Right forelimb (tissue), 1 donor: ENCODE results near the gene TTC7B.
"Not testable (repeated sequence)": the region's sequence is repeated elsewhere in the genome, so short reads cannot be mapped to it uniquely, and the experiment has no call there.

Experiments used
- DNase-seq: peaks from one replicate; pipeline ENCODE4 v3.0.0-alpha.2; 2018

TTC7B gene, protein sequence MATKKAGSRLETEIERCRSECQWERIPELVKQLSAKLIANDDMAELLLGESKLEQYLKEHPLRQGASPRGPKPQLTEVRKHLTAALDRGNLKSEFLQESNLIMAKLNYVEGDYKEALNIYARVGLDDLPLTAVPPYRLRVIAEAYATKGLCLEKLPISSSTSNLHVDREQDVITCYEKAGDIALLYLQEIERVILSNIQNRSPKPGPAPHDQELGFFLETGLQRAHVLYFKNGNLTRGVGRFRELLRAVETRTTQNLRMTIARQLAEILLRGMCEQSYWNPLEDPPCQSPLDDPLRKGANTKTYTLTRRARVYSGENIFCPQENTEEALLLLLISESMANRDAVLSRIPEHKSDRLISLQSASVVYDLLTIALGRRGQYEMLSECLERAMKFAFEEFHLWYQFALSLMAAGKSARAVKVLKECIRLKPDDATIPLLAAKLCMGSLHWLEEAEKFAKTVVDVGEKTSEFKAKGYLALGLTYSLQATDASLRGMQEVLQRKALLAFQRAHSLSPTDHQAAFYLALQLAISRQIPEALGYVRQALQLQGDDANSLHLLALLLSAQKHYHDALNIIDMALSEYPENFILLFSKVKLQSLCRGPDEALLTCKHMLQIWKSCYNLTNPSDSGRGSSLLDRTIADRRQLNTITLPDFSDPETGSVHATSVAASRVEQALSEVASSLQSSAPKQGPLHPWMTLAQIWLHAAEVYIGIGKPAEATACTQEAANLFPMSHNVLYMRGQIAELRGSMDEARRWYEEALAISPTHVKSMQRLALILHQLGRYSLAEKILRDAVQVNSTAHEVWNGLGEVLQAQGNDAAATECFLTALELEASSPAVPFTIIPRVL

DNA sequence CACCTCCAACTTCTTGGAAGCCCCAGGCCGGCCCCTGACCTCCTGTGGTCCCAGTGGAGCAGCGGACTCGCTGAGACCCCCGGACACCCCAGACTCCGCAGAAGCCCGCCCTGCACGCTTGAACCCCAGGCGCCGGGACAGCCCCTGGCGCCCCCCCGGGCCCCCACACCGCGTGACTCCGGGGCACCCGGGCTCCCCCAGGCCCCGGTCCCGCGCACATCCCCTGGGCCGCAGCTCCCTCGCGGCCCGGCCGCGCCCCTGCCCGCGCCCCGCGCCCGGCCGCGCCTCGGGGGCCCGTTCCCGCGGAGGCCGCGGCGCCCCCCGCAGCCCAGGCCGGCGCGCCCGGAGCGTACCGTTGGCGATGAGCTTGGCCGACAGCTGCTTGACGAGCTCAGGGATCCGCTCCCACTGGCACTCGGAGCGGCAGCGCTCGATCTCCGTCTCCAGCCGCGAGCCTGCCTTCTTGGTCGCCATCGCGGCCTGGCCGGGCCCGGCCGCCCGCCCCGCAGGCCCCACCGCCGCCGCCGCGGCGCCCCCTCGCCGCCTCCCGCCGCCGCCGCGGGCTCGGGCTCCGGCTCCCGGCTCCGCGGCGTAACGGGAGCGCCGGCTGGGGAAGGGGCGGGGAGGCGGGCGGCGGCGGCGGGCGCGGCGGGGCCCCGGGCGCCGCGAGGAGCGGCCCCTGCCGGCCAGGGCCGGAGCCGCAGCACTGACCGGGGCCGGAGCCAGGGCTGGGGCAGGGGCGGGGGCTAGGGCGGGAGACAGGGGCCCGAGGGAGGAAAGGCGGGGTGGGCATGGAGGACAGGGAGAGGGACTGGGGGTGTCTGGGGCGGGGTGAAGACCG, at the start of gene TTC7B:
Gene TTC7B, minus strand, starts transcription at position 609 of the 841 bp plus-strand sequence. Its CDS starts 135 bp downstream, at position 474.
- DNase-seq = peak; percentile 71

DNA sequence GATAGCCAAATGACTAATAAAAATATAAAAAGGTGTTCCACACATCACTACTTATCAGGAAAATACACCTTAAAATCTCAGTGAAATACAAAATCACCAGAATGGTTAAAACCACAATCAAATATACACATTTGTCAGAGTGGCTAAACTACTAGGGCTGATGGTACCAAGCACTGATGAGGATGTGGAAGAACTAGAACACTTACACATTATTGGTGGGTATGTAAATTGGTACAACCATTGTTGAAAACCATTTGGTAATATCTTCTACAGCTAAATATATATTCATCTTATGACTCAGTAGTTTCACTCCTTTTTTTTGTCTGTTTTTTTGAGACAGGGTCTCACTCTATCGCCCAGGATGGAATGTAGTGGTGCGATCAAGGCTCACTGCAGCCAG, 48.5 kb upstream of the TTC7B start:
- no peak for DNase-seq

DNA sequence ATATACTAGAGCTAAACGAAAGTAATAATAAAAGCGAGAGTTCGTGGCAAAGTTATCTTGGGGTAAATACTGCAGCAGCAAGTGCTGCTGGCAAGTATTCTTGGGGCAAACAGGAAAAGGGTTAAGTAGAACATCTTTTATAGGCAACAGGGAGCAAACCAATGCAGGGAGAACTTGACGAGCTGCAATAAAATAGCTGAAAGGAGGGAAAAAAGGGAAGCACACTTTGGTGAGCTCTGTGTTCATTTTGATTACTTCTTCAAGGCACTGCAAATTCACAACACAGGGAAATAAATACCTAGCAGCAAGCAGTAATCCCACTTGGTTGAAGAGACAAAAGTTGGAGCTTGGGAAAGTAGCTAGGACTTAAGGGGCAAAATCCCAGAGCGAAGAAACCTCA, 42.3 kb upstream of the TTC7B start:
- no peak for DNase-seq

DNA sequence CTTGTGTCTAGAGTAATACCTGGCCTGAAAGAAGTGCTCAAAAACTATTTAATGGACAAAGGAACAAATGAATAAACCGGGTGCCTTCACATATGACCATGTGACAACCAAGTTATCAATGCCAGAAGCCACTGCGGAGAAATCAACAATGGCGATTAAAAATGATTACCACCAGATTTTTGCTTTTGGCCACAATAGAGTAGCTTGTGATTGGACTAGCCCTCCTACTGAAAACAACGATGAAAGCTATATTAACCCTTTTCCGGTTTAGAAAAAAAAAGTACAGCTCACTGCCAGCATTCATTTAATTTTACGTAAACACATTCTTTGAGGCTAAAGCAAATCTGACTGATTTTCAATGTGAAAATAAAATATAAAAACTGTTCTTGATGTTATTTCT, 41.6 kb upstream of the TTC7B start:
- no peak for DNase-seq

DNA sequence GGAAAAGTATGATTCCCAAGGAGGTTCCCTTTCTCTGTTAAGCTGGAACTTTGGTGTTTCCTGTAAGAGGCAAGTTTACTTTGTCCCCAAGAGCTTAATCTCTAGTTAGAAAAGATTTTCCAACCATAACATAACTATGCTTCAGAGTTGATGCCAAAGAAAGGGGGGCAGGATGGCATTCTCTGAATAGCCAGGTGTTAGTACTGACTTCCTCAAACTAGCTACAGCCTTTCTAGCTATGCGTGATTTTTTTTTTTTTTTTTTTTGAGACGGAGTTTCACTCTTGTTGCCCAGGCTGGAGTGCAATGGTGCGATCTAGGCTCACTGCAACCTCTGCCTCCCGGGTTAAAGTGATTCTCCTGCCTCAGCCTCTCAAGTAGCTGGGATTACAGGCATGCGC, 39.9 kb upstream of the TTC7B start:
- not testable (repeated sequence) for DNase-seq

DNA sequence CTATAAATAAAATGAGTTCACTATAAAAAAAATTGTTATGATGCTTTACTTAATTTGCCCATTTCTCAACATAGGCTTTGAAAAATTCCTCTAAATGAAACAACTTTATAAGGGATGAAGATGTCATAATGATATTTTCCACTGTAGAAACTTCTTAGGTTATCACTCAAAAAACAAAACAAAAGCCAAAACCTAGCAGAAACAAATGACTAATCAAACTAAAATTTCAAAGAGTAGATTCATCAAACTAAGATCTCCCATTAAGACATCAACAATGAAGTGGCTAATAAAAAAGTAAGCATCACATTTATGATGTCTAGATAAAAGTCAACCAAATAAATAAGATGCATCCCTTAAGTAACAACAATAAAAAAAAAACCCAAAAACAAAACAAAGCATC, 36.9 kb upstream of the TTC7B start:
- no peak for DNase-seq

DNA sequence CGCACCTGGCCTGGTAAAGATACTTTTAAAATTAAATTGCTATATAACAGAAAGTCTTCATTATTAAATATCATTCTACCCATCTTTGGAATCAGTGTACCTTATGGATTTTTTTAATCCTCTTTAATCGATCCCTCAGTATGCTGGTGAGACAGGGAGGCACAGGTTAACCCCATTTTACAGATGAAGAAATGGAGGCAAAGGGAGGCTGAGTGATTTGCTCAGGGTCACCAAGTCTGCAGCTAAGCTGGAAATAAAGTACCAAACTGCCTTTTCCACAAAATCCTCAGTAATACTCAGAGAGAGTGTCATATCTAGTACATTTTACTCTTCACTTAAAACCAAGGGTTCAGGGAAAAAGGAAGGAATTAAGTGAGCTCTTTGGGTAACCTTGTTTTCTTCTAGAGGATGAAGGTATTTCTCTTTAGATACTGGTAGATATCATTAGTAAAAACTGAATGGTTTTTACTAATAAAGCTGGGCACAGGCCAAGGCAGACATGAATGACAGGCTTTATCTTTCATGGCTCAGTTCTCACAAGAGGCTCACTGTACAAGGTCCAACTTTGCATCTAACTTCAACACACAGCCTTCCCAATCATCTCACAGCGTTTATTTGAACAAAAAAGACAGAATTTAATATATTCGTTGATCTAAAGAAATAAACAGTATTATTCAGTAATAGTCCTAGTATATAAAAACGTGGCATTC, 35.3 kb upstream of the TTC7B start:
- no peak for DNase-seq

DNA sequence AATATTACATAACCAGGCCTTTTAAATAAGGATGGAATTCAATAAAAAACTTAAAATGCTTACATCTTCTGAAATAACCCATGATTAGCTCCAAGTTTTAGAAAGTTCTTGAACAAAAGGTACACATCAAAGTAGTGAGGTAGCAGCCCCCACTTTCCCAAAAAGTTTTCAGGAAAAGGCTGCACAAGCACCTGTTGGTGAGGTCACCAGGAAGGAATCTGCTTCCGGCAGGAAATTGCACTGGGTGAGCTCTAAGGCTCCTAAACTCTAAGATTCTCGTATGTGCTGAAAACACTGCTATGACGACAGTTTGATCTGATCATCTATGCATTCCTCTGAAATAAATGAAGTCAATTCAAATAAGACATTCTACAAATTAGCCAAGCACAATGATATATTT, 34.3 kb upstream of the TTC7B start:
- DNase-seq = no peak

DNA sequence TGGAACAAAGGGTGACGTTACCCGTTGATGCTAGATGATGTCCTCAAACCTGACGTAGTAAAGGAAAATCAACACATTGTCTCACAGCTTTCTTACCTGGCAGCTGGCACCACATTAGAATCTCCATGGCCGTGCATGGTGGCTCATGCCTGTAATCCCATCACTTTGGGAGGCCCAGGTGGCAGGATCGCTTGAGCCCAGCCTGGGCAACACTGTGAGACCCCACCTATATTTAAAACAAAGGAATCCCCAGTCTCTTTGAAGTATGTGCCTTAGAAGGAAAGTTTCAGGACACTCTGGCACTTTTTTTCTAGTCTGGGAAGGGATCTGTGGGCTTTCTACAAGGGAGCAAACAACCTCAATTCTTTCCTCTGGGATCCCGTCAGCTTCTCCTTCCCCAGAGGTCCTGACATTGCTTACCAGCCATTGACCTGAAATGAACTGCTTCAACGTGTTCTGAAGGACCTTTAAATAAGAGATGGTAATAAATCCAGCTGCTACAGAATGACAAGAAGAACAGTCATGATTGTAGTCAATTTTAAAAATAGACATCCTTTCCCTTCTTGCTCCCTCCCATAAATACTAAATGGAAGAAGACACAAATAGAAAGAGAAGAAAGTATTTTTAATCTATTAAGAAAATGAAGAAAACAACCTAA, 33.7 kb upstream of the TTC7B start:
- DNase-seq = no peak

DNA sequence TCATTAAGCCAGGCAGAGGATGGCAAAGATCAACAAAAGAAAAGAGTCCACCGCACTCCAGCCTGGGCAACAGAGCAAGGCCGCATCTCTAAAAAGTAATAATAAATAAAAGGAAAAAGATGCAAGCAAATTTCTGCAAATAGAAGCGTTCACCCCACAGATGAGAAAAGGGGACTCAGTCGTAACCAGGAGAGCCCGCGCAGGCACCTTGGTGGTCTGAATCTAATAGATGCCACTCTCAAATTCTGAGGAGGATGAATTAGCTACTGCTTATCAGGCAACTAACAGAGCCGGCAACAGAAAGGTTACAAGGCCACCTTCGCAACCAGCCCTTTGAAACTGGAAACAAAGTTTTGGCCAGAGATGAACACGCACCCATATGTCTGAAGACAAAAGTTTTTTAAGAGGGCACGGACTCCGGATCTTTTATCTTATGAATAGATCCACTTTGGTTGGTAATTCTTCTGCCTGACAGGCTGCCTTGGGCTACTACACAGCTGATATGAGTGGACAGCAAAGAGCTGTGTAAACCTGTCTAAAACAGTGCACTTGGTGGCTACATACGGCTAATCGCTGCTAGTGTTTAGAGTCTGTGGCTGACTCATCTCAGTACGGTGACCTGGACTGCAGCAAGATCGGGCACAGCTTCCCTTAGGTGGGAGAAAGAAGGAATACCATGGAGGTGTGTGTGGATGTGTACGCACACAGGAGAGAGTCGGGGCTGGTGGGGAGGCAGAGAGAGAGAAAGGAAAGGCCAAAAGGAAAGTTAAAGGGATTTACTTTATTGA, 32.9 kb upstream of the TTC7B start:
- DNase-seq = no peak

DNA sequence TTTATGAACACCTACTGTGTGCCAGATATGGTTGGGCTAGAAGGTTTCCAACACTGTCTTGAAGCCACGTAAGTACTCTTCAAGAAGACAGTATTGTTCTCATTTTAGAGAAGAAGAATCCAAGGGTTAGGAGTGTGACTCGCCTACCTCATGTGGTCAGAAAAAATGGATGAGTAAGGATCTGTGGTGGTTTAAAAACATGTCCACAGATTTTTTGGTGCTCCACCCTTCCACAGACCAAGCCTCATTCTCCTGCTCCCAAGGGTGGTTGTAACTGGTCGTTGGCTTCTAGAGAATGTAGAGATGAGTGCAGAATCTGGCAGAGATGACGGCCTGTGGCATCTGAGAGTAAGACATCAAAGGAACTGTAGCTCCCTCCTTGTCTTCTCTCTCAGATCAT, 30.3 kb upstream of the TTC7B start:
- no peak for DNase-seq

DNA sequence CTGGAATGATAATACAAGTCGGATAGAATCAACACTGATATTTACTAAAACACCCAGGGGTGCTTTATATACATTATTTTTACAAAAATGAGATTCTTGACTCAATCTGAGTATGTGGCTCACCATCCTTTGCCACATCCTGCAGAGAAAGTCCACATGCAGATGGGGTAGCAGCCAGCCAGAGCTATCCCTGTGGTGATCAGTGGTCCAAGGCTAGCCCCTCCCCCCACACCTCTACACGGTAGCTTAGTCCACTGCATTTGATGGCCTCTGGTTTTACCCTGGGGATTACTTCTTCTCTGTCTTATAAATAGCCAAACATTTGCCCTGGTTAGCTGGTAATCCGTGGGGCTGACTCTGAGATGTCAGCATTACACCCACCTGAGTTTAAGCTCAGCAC, 28.1 kb upstream of the TTC7B start:
- DNase-seq = no peak

DNA sequence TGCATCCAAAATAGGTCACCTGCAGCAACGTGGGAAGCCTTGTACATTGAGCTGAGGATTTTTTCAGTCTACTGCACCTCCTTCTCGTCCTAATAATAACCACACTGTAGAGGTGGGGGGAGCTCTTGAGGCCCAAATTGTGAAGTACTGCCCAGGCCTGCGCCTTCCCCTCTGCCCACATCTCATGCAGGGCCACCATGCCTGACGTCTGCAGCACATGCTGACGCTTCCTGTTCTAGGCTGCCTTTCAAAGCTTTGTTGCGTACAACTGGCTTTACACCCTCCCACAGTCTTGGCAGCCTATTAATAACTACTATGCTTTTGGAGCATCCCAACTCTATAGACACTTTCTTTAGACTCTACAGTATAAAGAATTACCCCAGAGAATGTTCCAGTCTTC, 26.5 kb upstream of the TTC7B start:
- no peak for DNase-seq

DNA sequence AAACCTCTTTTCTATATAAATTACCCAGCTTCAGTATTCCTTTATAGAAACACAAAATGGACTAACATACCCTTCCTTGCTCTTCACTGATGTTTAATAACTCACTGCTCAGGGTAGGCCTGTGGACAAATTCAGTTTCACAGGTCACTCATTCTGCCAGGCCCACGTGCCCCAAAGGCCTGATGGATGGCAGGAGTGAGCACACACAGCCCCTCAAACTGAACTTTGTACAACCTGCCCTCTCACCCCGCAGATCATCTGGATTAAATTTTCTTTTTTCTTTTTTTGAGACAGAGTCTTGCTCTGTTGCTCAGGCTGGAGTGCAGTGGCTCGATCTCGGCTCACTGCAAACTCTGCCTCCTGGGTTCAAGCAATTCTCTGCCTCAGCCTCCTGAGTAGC, 24.4 kb upstream of the TTC7B start:
- DNase-seq = not testable (repeated sequence)

DNA sequence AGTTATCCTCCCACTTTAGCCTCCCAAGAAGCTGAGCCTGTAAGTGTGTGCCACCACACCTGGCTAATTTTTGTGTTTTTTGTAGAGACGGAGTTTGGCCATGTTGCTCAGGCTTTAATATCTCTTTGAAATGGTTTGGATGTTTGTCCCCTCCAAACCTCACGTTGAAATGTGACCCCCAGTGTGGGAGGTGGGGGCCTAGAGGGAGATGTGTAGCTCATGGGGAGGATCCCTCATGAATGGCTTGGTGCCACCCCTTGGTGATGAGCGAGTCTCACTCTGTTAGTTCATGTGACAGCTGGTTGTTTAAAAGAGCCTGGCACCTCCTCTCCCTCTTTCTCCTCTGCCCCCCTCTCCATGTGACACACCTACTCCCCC, 23.6 kb upstream of the TTC7B start:
- DNase-seq = no peak

DNA sequence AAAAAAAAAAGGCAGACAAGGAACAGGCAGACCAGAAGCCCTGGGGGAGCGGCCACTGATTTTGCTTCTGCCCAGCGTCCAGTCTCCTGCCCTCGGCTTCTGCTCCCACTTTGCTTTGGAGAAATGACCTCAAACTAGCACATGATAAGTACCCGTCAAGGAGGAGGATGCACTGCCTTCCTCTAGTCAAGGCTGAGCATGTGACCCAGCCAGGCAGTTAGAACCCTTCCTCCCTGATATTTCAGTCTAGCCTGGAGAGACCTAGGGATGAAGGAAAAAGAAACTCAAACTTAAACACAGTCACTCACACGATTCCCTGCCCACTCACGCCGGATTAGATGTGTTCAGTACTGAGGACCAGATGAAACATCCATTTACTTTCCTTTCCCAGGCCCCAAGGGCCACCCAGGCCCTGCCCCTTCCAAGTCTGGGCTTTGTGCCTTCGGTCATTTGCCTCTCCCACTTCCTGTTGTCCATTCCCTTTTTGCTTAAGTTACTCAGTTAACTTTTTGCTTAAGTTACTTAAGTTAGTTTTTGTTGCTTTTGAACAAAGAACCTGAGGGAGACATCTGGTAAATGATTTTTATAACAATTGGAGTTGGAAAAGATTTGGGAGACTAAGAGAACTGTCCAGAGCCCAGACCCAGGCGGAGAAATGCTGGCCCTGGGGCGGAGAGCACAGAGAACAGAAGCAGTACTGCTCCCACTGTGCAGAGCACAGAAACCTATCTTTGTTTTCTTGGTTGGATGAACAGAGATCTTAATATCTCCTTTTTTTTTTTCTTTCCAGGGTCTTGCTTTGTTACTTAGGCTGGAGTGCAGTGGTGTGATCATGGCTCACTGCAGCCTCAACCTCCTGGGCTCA, 23.0 kb upstream of the TTC7B start:
- DNase-seq = peak; percentile 82

DNA sequence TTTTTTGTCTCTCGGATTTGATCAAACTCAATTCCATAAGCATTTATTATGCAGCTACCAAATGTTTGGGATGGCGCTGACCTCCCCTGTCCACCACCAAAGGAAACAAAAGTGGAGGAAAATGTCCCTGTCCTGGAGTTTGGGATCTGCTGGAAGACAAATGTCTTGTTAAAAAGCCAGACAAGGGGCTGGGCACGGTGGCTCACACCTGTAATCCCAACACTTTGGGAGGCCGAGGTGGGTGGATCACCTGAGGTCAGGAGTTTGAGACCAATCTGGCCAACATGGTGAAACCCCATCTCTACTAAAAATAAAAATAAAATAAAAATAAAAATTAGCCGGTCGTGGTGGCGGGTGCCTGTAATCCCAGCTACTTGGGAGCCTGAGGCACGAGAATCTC, 22.3 kb upstream of the TTC7B start:
- not testable (repeated sequence) for DNase-seq

DNA sequence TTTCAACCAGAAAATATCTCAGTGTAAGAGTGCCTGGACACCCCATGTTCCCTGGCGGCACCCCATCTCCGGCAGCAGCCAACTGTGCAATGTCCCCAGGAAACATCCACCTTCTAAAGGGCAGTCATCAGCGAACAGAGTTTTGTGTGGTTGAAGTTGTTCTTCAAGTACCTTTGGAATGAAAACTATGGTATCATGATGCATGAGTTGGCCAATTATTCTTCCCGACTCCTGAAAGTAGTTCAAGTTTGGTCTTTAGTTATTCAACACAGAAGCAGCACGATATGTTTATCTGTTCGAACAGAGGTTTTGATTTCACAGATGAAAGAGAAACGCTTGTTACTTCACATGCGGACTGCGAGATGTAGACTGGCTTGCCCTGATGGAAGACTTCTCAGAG, 21.1 kb upstream of the TTC7B start:
- DNase-seq = no peak

DNA sequence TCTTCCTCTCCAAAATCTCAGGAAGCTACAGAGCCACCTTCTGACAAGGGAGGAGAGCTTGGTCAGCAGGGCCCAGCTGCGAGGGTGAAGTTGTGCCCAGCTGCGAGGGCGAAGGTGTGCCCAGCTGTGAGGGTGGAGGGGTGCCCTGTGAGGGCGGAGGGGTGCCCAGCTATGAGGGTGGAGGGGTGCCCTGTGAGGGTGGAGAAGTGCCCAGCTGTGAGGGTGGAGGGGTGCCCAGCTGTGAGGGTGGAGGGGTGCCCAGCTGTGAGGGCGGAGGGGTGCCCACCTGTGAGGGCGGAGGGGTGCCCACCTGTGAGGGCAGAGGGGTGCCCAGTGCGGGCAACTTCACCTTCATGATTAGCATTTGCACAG, 20.4 kb upstream of the TTC7B start:
- DNase-seq = no peak

DNA sequence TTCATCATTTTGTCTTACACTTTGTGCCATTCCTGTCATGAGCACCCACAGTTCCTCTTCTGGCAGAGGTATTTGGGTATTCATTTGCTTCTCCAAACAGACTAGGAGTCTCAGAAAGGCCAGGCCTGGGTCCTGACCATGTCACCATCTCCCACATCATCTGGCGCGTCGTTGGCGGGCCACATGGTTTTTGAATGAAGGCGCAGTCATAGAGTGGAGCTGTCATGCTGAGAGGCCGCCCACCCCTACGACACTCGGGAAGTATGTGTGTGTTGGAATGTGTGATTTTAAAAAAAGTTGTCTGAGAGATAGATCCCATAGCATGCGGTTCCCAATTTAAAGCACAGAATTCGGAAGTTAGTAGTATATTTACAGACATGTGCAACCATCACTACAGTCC, 15.6 kb upstream of the TTC7B start:
- DNase-seq = no peak
